Sigmoid colon (tissue), 3 donors: ENCODE measurements around the gene GTF2IRD1.

ENCODE experiments used
- POLR2A ChIP-seq, 2 donors: fragments of 450-650 bp; IDR thresholded peaks; one replicate each; pipeline ENCODE4 v1.6.1; 2016; ENCODE audit warnings: antibody characterized with exemption in 2 of 2, mild to moderate bottlenecking in 2 of 2, moderate library complexity in 2 of 2
- TF ChIP-seq, protein P1 (sequence below), 4 experiments: fragments of 450-650 bp in 3 of 4; fragments of 200-600 bp in 1 of 4; IDR thresholded peaks; one replicate each; pipeline ENCODE4 v1.5.1; 2016 to 2019; ENCODE audit warnings: antibody characterized with exemption in 4 of 4, mild to moderate bottlenecking in 3 of 4, moderate library complexity in 2 of 4

- TF ChIP-seq, protein P1, sequence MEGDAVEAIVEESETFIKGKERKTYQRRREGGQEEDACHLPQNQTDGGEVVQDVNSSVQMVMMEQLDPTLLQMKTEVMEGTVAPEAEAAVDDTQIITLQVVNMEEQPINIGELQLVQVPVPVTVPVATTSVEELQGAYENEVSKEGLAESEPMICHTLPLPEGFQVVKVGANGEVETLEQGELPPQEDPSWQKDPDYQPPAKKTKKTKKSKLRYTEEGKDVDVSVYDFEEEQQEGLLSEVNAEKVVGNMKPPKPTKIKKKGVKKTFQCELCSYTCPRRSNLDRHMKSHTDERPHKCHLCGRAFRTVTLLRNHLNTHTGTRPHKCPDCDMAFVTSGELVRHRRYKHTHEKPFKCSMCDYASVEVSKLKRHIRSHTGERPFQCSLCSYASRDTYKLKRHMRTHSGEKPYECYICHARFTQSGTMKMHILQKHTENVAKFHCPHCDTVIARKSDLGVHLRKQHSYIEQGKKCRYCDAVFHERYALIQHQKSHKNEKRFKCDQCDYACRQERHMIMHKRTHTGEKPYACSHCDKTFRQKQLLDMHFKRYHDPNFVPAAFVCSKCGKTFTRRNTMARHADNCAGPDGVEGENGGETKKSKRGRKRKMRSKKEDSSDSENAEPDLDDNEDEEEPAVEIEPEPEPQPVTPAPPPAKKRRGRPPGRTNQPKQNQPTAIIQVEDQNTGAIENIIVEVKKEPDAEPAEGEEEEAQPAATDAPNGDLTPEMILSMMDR (IDR thresholded peaks at IDR 0.05): no peak
- no peak for TF ChIP-seq POLR2A (IDR thresholded peaks at IDR 0.05)
Measured at GRCh38 chr7:74424291-74424880, 29.3 kb upstream of the GTF2IRD1 start.
